NCI-H1048 (cell line): Measurements from ENCODE around the gene CCND1.
"Not testable (repeated sequence)": the region's sequence is repeated elsewhere in the genome, so short reads cannot be mapped to it uniquely, and the experiment has no call there.

ENCODE experiments used
- DNase-seq: peaks from one replicate; lab custom pipeline; 2025; lab: John Stamatoyannopoulos, UW

Gene CCND1

GRCh38 chr11:69691463-69691862, 50.5 kb downstream of the CCND1 start:
- no peak for DNase-seq

GRCh38 chr11:69692422-69692821, 51.5 kb downstream of the CCND1 start:
- DNase-seq = no peak

- no peak for DNase-seq
Measured at GRCh38 chr11:69694781-69695180, 53.8 kb downstream of the CCND1 start.

GRCh38 chr11:69695581-69695980, 54.6 kb downstream of the CCND1 start:
- DNase-seq = no peak

GRCh38 chr11:69695995-69696394, 55.0 kb downstream of the CCND1 start:
- DNase-seq = not testable (repeated sequence)

GRCh38 chr11:69696749-69697468, 56.0 kb downstream of the CCND1 start:
- no peak for DNase-seq

GRCh38 chr11:69697469-69697843, 56.5 kb downstream of the CCND1 start:
- DNase-seq = no peak

- no peak for DNase-seq
Measured at GRCh38 chr11:69697861-69698260, 56.9 kb downstream of the CCND1 start.

- no peak for DNase-seq
Measured at GRCh38 chr11:69698362-69698761, 57.4 kb downstream of the CCND1 start.

GRCh38 chr11:69699213-69699612, 58.3 kb downstream of the CCND1 start:
- no peak for DNase-seq

GRCh38 chr11:69700278-69701140, 59.6 kb downstream of the CCND1 start:
- DNase-seq = no peak

- no peak for DNase-seq
Measured at GRCh38 chr11:69702239-69702691, 61.3 kb downstream of the CCND1 start.

- DNase-seq = no peak
Measured at GRCh38 chr11:69702769-69703452, 62.0 kb downstream of the CCND1 start.

- no peak for DNase-seq
Measured at GRCh38 chr11:69703453-69703767, 62.5 kb downstream of the CCND1 start.
